Neural progenitor cell (in vitro differentiated cells): ENCODE measurements around the gene TMEM217. TPM values are rescaled to one million over a fixed set of nuclear protein-coding genes. Genes with fewer than 3 reads are reported as not detected.

ENCODE experiments used
- DNase-seq: peaks from one replicate; pipeline ENCODE4 v3.0.0-alpha.2; 2016; ENCODE audit warnings: low spot score
- H2AFZ ChIP-seq: fragments of 200-600 bp; sonication (generic); replicated peaks from 2 replicates; pipeline ENCODE4 v1.6.1; 2016; ENCODE audit warnings: antibody characterized with exemption
- H3F3A ChIP-seq: fragments of 200-600 bp; sonication (generic); 2 replicates; pipeline ENCODE4 v1.6.1; 2016; ENCODE audit warnings: antibody characterized with exemption, low read depth
- H3K27ac ChIP-seq: fragments of 200-600 bp; sonication (generic); 2 replicates; pipeline ENCODE4 v1.5.1; 2016; ENCODE audit warnings: mild to moderate bottlenecking
- H3K27me3 ChIP-seq: fragments of 200-600 bp; sonication (generic); 2 replicates; pipeline ENCODE4 v1.6.1; 2016; ENCODE audit warnings: mild to moderate bottlenecking, moderate library complexity
- H3K36me3 ChIP-seq: fragments of 200-600 bp; sonication (generic); 2 replicates; pipeline ENCODE4 v1.5.1; 2016
- H3K4me1 ChIP-seq: fragments of 200-600 bp; sonication (generic); 2 replicates; pipeline ENCODE4 v1.6.1; 2016; ENCODE audit warnings: mixed run types
- H3K4me2 ChIP-seq: fragments of 200-600 bp; sonication (generic); 2 replicates; pipeline ENCODE4 v1.6.1; 2016
- H3K4me3 ChIP-seq: fragments of 200-600 bp; sonication (generic); 2 replicates; pipeline ENCODE4 v1.5.1; 2016
- H3K79me2 ChIP-seq: fragments of 200-600 bp; sonication (generic); 2 replicates; pipeline ENCODE4 v1.6.1; 2016; ENCODE audit warnings: low read depth
- H3K9ac ChIP-seq: fragments of 200-600 bp; sonication (generic); 2 replicates; pipeline ENCODE4 v1.6.1; 2016
- H3K9me3 ChIP-seq: fragments of 200-600 bp; sonication (generic); 2 replicates; pipeline ENCODE4 v1.5.1; 2016; ENCODE audit warnings: low read depth
- H4K20me1 ChIP-seq: fragments of 200-600 bp; sonication (generic); 2 replicates; pipeline ENCODE4 v1.6.1; 2016; ENCODE audit warnings: low read depth
- H3K27ac Mint-ChIP-seq: 3 replicates; pipeline ENCODE4 v1.8.0; 2021; ENCODE audit warnings: mixed read lengths
- H3K27me3 Mint-ChIP-seq: 2 replicates; pipeline ENCODE4 v1.8.0; 2022; ENCODE audit warnings: low read depth, mild to moderate bottlenecking, inconsistent platforms, moderate library complexity, mixed read lengths; ENCODE audit not compliant: insufficient read depth
- H3K36me3 Mint-ChIP-seq: 3 replicates; pipeline ENCODE4 v1.8.0; 2021; ENCODE audit warnings: mixed read lengths
- H3K4me1 Mint-ChIP-seq: 3 replicates; pipeline ENCODE4 v1.8.0; 2021; ENCODE audit warnings: mixed read lengths
- H3K4me3 Mint-ChIP-seq: 3 replicates; pipeline ENCODE4 v1.8.0; 2021; ENCODE audit warnings: mild to moderate bottlenecking, moderate library complexity, mixed read lengths
- H3K9me3 Mint-ChIP-seq: 3 replicates; pipeline ENCODE4 v1.8.0; 2020; ENCODE audit warnings: mixed read lengths
- EZH2 ChIP-seq: fragments of 200-600 bp; sonication (generic); IDR thresholded peaks from 2 replicates; pipeline ENCODE4 v1.6.1; 2017; ENCODE audit warnings: antibody characterized with exemption, mild to moderate bottlenecking, moderate library complexity
- EZH2phosphoT487 ChIP-seq: fragments of 200-600 bp; sonication (generic); IDR thresholded peaks from 2 replicates; pipeline ENCODE4 v1.6.1; 2017; ENCODE audit warnings: antibody characterized with exemption
- small RNA-seq: library from RNA; depleted of rRNA; stranded (forward); fragments of <200 nt; gene quantifications from one replicate; pipeline ENCODE3, GENCODE V24; 2015
- total RNA-seq: library from RNA; depleted of rRNA; stranded (reverse); fragments of >200 nt; gene quantifications from 2 replicates; pipeline ENCODE4 v1.2.3, GENCODE V29; 2015; ENCODE audit warnings: low replicate concordance
- TF ChIP-seq, protein P1 (sequence below): fragments of 200-600 bp; sonication (generic); IDR thresholded peaks from 2 replicates; pipeline ENCODE4 v1.5.1; 2017; ENCODE audit warnings: antibody characterized with exemption, mild to moderate bottlenecking

The TMEM217 gene
- total RNA-seq, 1 donor from 2014 or later: not detected

DNA sequence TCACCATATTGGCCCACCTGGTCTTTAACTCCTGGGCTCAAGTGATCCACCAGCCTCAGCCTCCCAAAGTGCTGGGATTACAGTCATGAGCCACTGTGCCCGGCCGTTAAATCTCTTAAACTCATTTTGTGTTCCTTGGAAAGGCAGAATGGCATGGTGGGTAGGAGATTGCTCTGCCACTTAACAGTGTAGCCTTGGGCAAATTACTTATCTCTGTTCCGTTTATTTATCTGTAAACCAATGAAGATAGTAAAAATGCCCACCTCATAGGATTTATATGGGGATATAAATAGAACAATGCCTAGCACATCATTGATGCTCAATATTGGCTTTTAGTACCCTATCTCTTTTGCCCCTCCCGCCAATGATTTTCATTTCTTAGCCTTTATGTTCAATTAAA, 95.2 kb downstream of the TMEM217 start:
- H3K4me1 ChIP-seq: peaks cover 3% of the 10 kb centered on the region
- H3K36me3 ChIP-seq: no peaks in the 10 kb centered on the region
- H3K4me3 Mint-ChIP-seq: no peak overlapping the region
- peaks cover 12% of the 10 kb centered on the region for H3K27me3 Mint-ChIP-seq
- no peaks in the 10 kb centered on the region for H3K36me3 Mint-ChIP-seq
- H3K79me2 ChIP-seq: no peaks in the 10 kb centered on the region
- no peaks in the 10 kb centered on the region for H3K9me3 Mint-ChIP-seq
- peaks cover 10% of the 10 kb centered on the region for H3K4me1 Mint-ChIP-seq
- H3K9me3 ChIP-seq: no peaks in the 10 kb centered on the region
- no peak overlapping the region for H3K27ac ChIP-seq
- H3K4me3 ChIP-seq: no peak overlapping the region
- no peak overlapping the region for H3K4me2 ChIP-seq
- no peaks in the 10 kb centered on the region for H4K20me1 ChIP-seq
- TF ChIP-seq EZH2 (no peak), EZH2phosphoT487 (no peak)
- TF ChIP-seq, protein P1, sequence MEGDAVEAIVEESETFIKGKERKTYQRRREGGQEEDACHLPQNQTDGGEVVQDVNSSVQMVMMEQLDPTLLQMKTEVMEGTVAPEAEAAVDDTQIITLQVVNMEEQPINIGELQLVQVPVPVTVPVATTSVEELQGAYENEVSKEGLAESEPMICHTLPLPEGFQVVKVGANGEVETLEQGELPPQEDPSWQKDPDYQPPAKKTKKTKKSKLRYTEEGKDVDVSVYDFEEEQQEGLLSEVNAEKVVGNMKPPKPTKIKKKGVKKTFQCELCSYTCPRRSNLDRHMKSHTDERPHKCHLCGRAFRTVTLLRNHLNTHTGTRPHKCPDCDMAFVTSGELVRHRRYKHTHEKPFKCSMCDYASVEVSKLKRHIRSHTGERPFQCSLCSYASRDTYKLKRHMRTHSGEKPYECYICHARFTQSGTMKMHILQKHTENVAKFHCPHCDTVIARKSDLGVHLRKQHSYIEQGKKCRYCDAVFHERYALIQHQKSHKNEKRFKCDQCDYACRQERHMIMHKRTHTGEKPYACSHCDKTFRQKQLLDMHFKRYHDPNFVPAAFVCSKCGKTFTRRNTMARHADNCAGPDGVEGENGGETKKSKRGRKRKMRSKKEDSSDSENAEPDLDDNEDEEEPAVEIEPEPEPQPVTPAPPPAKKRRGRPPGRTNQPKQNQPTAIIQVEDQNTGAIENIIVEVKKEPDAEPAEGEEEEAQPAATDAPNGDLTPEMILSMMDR: no peak
- no peaks in the 10 kb centered on the region for H3K27me3 ChIP-seq
- H3F3A ChIP-seq: peaks cover 6% of the 10 kb centered on the region
- no peak overlapping the region for H3K9ac ChIP-seq
- DNase-seq: no peak
- no peak overlapping the region for H2AFZ ChIP-seq
- no peak overlapping the region for H3K27ac Mint-ChIP-seq

Small RNA genes lying within 50 kb of the gene (small RNA-seq; reads per million reads assigned to genes)
- not detected for gene AL096712.1

Other genes with a start within 250 kb of the TMEM217 start
- gene PIM1, start 88.0 kb downstream of the TMEM217 start, total RNA-seq: 9.1 and 18.9 TPM in 2 replicates
- gene TBC1D22B, start 372 bp downstream of the TMEM217 start, total RNA-seq: 16.2 and 16.5 TPM in 2 replicates
- gene RNF8, start 95.8 kb upstream of the TMEM217 start, total RNA-seq: 41.3 and 68.5 TPM in 2 replicates
- gene CMTR1, start 175.1 kb upstream of the TMEM217 start, total RNA-seq: 35.4 and 44.9 TPM in 2 replicates
- gene CCDC167, start 241.7 kb upstream of the TMEM217 start, total RNA-seq: 30.4 and 56.5 TPM in 2 replicates